SK-N-SH (cell line): ENCODE measurements around the gene ZNF580. TPM values are rescaled to one million over a fixed set of nuclear protein-coding genes. Genes with fewer than 3 reads are reported as not detected.
A peak's percentile ranks its signal among the peaks of the same experiment; 100 is the strongest.

Source experiments
- CTCF ChIA-PET: fragments of 300-600, 350-600 bp; formaldehyde crosslinking; extraction: SDS; loops from one replicate; lab custom pipeline; 2021; lab: Yijun Ruan, JAX
- POLR2A ChIA-PET: fragments of 350-600 bp; sonication (Branson Sonifier 250); formaldehyde crosslinking; extraction: SDS; loops from one replicate; lab custom pipeline; 2020; ENCODE audit warnings: antibody characterized with exemption, inconsistent platforms; lab: Yijun Ruan, JAX
- DNase-seq: peaks from one replicate; pipeline ENCODE4 v3.0.0; 2012
- H2AFZ ChIP-seq: fragments of 200-600 bp; sonication (generic); 2 replicates; pipeline ENCODE4 v1.8.1; 2016; ENCODE audit warnings: antibody characterized with exemption, mild to moderate bottlenecking, low read depth
- H3F3A ChIP-seq: fragments of 200-600 bp; sonication (generic); replicated peaks from 2 replicates; pipeline ENCODE3; 2016; ENCODE audit warnings: antibody characterized with exemption, mild to moderate bottlenecking; ENCODE audit not compliant: insufficient read depth
- H3K27ac ChIP-seq, 2 experiments: fragments of 200-500 bp in 1 of 2; fragments of 200-600 bp in 1 of 2; sonication (Bioruptor generic) in 1 of 2; sonication (generic), shearing (Covaris generic) in 1 of 2; 2 replicates each; pipeline versions ENCODE4 v1.5.1 to v1.6.1; 2014 to 2016; ENCODE audit warnings: low read depth in 2 of 2, inconsistent platforms in 1 of 2, low read length in 1 of 2, mild to moderate bottlenecking in 1 of 2, mixed read lengths in 1 of 2
- H3K27me3 ChIP-seq: fragments of 200-600 bp; sonication (generic), shearing (Covaris generic); 2 replicates; pipeline ENCODE4 v1.6.1; 2016; ENCODE audit warnings: mixed run types; ENCODE audit not compliant: insufficient read depth
- H3K36me3 ChIP-seq, 2 experiments: fragments of 200-500 bp in 1 of 2; fragments of 200-600 bp in 1 of 2; sonication (Bioruptor generic) in 1 of 2; sonication (generic) in 1 of 2; replicated peaks in 1 of 2; 2 replicates each; pipeline versions ENCODE3 to v1.5.1; 2014 to 2016; ENCODE audit warnings: low read length in 1 of 2, mild to moderate bottlenecking in 1 of 2; ENCODE audit not compliant: insufficient read depth in 2 of 2, control insufficient read depth in 1 of 2
- H3K4me1 ChIP-seq, 2 experiments: fragments of 200-500 bp in 1 of 2; fragments of 200-600 bp in 1 of 2; sonication (Bioruptor generic) in 1 of 2; sonication (generic), shearing (Covaris generic) in 1 of 2; 2 replicates each; pipeline versions ENCODE4 v1.5.1 to v1.6.1; 2014 to 2016; ENCODE audit warnings: low read depth in 1 of 2, low read length in 1 of 2, mixed run types in 1 of 2; ENCODE audit not compliant: insufficient read depth in 2 of 2, control insufficient read depth in 1 of 2
- H3K4me2 ChIP-seq: fragments of 200-600 bp; sonication (generic), shearing (Covaris generic); 2 replicates; pipeline ENCODE4 v1.6.1; 2017; ENCODE audit warnings: mixed run types
- H3K4me3 ChIP-seq, 2 experiments: fragments of 200-500 bp in 1 of 2; fragments of 200-600 bp in 1 of 2; sonication (Bioruptor generic) in 1 of 2; sonication (generic), shearing (Covaris generic) in 1 of 2; 2 replicates each; pipeline versions ENCODE4 v1.5.1 to v1.8.1; 2014 to 2016; ENCODE audit warnings: low read depth in 2 of 2, inconsistent platforms in 1 of 2, low read length in 1 of 2, mild to moderate bottlenecking in 1 of 2, mixed read lengths in 1 of 2, moderate library complexity in 1 of 2
- H3K79me2 ChIP-seq: fragments of 200-600 bp; sonication (generic); 2 replicates; pipeline ENCODE4 v1.8.1; 2017; ENCODE audit warnings: mild to moderate bottlenecking; ENCODE audit not compliant: insufficient read depth
- H3K9ac ChIP-seq: fragments of 200-600 bp; sonication (generic); 2 replicates; pipeline ENCODE4 v1.6.1; 2017; ENCODE audit warnings: mixed run types
- H3K9me2 ChIP-seq: fragments of 200-600 bp; sonication (generic); 2 replicates; pipeline ENCODE4 v1.6.1; 2017; ENCODE audit warnings: mixed run types
- H3K9me3 ChIP-seq: fragments of 200-600 bp; sonication (generic); 2 replicates; pipeline ENCODE4 v1.6.1; 2017; ENCODE audit warnings: mixed run types, mild to moderate bottlenecking, moderate library complexity
- H4K20me1 ChIP-seq: fragments of 200-600 bp; sonication (generic); 2 replicates; pipeline ENCODE4 v1.6.1; 2017; ENCODE audit warnings: mild to moderate bottlenecking, mixed run types; ENCODE audit not compliant: insufficient read depth
- EZH2phosphoT487 ChIP-seq: fragments of 200-600 bp; sonication (generic); IDR thresholded peaks from 2 replicates; pipeline ENCODE4 v1.6.1; 2017; ENCODE audit warnings: low read depth, mixed run types, mild to moderate bottlenecking, antibody characterized with exemption, moderate library complexity, borderline replicate concordance
- FOSL2 ChIP-seq: IDR thresholded peaks from 2 replicates; pipeline ENCODE4 v1.4.0; 2012; ENCODE audit warnings: low read depth, mild to moderate bottlenecking, moderate library complexity, borderline replicate concordance
- FOXJ3 ChIP-seq: sonication (generic); formaldehyde crosslinking; IDR thresholded peaks from 2 replicates; pipeline ENCODE4 v1.5.1; 2020; ENCODE audit warnings: mild to moderate bottlenecking, missing genetic modification reagents
- FOXM1 ChIP-seq: IDR thresholded peaks from 2 replicates; pipeline ENCODE4 v1.4.0; 2012; ENCODE audit warnings: low read depth, mild to moderate bottlenecking
- GABPA ChIP-seq: IDR thresholded peaks from 2 replicates; pipeline ENCODE4 v1.4.0; 2012; ENCODE audit warnings: low read depth, mild to moderate bottlenecking
- JUND ChIP-seq: IDR thresholded peaks from 2 replicates; pipeline ENCODE4 v1.4.0; 2012
- MXI1 ChIP-seq: IDR thresholded peaks from 2 replicates; pipeline ENCODE4 v1.6.1; 2012; ENCODE audit warnings: mild to moderate bottlenecking, low read depth, low read length, improper control_type of control experiment
- NRF1 ChIP-seq: IDR thresholded peaks from 2 replicates; pipeline ENCODE4 v1.6.1; 2012; ENCODE audit warnings: low read depth, mild to moderate bottlenecking, low read length
- RAD21 ChIP-seq: IDR thresholded peaks from 2 replicates; pipeline ENCODE4 v1.6.1; 2012; ENCODE audit warnings: mild to moderate bottlenecking, low read length
- RCOR1 ChIP-seq: fragments of 150-350 bp; IDR thresholded peaks from 2 replicates; pipeline ENCODE4 v1.6.1; 2017; ENCODE audit warnings: antibody characterized with exemption, low read length
- RFX5 ChIP-seq: IDR thresholded peaks from 2 replicates; pipeline ENCODE4 v1.6.1; 2012; ENCODE audit warnings: mild to moderate bottlenecking, improper control_type of control experiment, low read length
- RXRA ChIP-seq: IDR thresholded peaks from 2 replicates; pipeline ENCODE4 v1.4.0; 2012; ENCODE audit warnings: low read depth, mild to moderate bottlenecking, borderline replicate concordance
- SIN3A ChIP-seq: IDR thresholded peaks from 2 replicates; pipeline ENCODE4 v1.6.1; 2012; ENCODE audit warnings: low read depth, mild to moderate bottlenecking, low read length, moderate library complexity, borderline replicate concordance
- WGBS: methylation state at CpG from one replicate; pipeline ENCODE4 v1.1.6; 2017; ENCODE audit warnings: low lambda C conversion rate; 5-methylcytosine and 5-hydroxymethylcytosine counted together
- polyA plus RNA-seq, 3 experiments: library from polyadenylated mRNA; depleted of rRNA; stranded (reverse); fragments of >200 nt; gene quantifications; 2 replicates each; pipeline ENCODE4 v1.2.3, GENCODE V29; 2012
- TF ChIP-seq, protein P1 (sequence below): IDR thresholded peaks from 2 replicates; pipeline ENCODE4 v1.4.0; 2012; ENCODE audit warnings: low read depth, borderline replicate concordance
- TF ChIP-seq, protein P2 (sequence below): IDR thresholded peaks from 2 replicates; pipeline ENCODE4 v1.4.0; 2012; ENCODE audit warnings: low read depth
- TF ChIP-seq, protein P3 (sequence below): fragments of 150-350 bp; IDR thresholded peaks from 2 replicates; pipeline ENCODE4 v1.6.1; 2016; ENCODE audit warnings: mild to moderate bottlenecking, low read depth, low read length
- TF ChIP-seq, protein P4 (sequence below): IDR thresholded peaks from 2 replicates; pipeline ENCODE4 v1.6.1; 2012; ENCODE audit warnings: mild to moderate bottlenecking, low read depth, low read length, moderate library complexity
- TF ChIP-seq, protein P5 (sequence below): fragments of 200-600 bp; sonication (generic); IDR thresholded peaks from 2 replicates; pipeline ENCODE4 v1.6.1; 2017; ENCODE audit warnings: antibody characterized with exemption, mild to moderate bottlenecking, moderate library complexity

ZNF580 gene
- polyA plus RNA-seq, 1 of the 3 experiments (the other 2 are of a cell fraction), result 21.9 TPM

DNA sequence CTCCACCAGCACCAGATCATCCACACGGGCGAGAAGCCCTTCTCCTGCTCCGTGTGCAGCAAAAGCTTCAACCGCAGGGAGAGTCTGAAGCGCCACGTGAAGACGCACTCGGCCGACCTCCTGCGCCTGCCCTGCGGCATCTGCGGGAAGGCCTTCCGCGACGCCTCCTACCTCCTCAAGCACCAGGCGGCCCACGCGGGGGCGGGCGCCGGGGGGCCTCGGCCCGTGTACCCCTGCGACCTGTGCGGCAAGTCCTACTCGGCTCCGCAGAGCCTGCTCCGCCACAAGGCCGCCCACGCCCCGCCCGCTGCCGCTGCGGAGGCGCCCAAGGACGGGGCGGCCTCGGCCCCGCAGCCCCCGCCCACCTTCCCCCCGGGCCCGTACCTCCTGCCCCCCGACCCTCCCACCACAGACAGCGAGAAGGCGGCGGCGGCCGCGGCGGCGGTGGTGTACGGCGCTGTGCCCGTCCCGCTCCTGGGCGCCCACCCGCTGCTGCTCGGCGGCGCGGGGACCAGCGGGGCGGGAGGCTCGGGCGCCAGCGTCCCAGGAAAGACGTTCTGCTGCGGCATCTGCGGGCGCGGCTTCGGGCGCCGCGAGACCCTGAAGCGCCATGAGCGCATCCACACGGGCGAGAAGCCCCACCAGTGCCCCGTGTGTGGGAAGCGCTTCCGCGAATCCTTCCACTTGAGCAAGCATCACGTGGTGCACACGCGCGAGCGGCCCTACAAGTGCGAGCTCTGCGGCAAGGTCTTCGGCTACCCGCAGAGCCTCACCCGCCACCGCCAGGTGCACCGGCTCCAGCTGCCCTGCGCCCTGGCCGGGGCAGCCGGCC lies 25.9 kb upstream of the ZNF580 start (continued):
- TF ChIP-seq SIN3A (no peak), NRF1 (no peak), RXRA (no peak), JUND (no peak), RCOR1 (no peak)
- TF ChIP-seq, protein P1, sequence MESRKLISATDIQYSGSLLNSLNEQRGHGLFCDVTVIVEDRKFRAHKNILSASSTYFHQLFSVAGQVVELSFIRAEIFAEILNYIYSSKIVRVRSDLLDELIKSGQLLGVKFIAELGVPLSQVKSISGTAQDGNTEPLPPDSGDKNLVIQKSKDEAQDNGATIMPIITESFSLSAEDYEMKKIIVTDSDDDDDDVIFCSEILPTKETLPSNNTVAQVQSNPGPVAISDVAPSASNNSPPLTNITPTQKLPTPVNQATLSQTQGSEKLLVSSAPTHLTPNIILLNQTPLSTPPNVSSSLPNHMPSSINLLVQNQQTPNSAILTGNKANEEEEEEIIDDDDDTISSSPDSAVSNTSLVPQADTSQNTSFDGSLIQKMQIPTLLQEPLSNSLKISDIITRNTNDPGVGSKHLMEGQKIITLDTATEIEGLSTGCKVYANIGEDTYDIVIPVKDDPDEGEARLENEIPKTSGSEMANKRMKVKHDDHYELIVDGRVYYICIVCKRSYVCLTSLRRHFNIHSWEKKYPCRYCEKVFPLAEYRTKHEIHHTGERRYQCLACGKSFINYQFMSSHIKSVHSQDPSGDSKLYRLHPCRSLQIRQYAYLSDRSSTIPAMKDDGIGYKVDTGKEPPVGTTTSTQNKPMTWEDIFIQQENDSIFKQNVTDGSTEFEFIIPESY, result no peak

DNA sequence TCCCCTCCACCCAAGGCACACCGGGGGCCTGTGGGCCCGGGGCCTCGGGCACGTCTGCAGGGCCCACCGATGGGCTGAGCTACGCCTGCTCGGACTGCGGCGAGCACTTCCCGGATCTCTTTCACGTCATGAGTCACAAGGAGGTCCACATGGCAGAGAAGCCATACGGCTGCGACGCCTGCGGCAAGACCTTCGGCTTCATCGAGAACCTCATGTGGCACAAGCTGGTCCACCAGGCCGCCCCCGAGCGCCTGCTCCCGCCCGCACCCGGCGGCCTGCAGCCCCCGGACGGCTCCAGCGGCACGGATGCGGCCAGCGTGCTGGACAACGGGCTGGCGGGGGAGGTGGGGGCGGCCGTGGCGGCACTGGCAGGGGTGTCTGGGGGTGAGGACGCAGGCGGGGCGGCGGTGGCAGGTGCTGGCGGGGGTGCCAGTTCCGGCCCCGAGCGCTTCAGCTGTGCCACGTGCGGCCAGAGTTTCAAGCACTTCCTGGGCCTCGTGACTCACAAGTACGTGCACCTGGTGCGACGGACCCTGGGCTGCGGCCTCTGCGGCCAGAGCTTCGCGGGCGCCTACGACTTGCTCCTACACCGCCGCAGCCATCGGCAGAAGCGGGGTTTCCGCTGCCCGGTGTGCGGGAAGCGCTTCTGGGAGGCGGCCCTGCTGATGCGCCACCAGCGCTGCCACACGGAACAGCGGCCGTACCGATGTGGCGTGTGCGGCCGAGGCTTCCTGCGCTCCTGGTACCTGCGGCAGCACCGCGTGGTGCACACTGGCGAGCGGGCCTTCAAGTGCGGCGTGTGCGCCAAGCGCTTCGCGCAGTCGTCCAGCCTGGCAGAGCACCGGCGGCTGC lies 25.0 kb upstream of the ZNF580 start:
- Histone ChIP-seq H3K4me1 (no peaks in the 10 kb centered on the region; a peak in 1 of 4 replicates), H2AFZ (no peak overlapping the region), H3K9me2 (no peaks in the 10 kb centered on the region), H3K79me2 (peaks cover 24% of the 10 kb centered on the region; the same call in 1 of the 2 replicates), H3K36me3 (peaks cover 0 to 32% of the 10 kb centered on the region in 2 experiments), H3K4me2 (no peak overlapping the region), H3K27ac (no peak overlapping the region), H3K9me3 (no peaks in the 10 kb centered on the region), H3K27me3 (no peaks in the 10 kb centered on the region), H3F3A (peaks cover 12% of the 10 kb centered on the region), H3K4me3 (no peak overlapping the region), H4K20me1 (peaks cover 19% of the 10 kb centered on the region), H3K9ac (no peak overlapping the region)
- peak; percentile 20 for DNase-seq
- 99% methylated on average over 33 of the region's 88 CpGs for WGBS
- ChIA-PET POLR2A (no interaction called here), CTCF (interaction anchor here (1.3 to 6.7 kb wide), 2 partner anchors 16 to 17 kb away, joined by 4 to 40 read pairs; no protein-coding TSS in a partner anchor)
- no peak for TF ChIP-seq MXI1
- TF ChIP-seq, protein P2, sequence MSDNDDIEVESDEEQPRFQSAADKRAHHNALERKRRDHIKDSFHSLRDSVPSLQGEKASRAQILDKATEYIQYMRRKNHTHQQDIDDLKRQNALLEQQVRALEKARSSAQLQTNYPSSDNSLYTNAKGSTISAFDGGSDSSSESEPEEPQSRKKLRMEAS, result no peak
- no peak for TF ChIP-seq RFX5
- TF ChIP-seq RAD21, result no peak
- no peak for TF ChIP-seq RXRA
- no peak for TF ChIP-seq FOXJ3 (CRISPR knock-in tag)
- TF ChIP-seq EZH2phosphoT487, result no peak
- TF ChIP-seq GABPA, result no peak
- no peak for TF ChIP-seq SIN3A
- no peak for TF ChIP-seq RCOR1
- no peak for TF ChIP-seq FOSL2
- TF ChIP-seq FOXM1, result no peak
- TF ChIP-seq, protein P3, sequence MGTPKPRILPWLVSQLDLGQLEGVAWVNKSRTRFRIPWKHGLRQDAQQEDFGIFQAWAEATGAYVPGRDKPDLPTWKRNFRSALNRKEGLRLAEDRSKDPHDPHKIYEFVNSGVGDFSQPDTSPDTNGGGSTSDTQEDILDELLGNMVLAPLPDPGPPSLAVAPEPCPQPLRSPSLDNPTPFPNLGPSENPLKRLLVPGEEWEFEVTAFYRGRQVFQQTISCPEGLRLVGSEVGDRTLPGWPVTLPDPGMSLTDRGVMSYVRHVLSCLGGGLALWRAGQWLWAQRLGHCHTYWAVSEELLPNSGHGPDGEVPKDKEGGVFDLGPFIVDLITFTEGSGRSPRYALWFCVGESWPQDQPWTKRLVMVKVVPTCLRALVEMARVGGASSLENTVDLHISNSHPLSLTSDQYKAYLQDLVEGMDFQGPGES, result no peak
- TF ChIP-seq, protein P4, sequence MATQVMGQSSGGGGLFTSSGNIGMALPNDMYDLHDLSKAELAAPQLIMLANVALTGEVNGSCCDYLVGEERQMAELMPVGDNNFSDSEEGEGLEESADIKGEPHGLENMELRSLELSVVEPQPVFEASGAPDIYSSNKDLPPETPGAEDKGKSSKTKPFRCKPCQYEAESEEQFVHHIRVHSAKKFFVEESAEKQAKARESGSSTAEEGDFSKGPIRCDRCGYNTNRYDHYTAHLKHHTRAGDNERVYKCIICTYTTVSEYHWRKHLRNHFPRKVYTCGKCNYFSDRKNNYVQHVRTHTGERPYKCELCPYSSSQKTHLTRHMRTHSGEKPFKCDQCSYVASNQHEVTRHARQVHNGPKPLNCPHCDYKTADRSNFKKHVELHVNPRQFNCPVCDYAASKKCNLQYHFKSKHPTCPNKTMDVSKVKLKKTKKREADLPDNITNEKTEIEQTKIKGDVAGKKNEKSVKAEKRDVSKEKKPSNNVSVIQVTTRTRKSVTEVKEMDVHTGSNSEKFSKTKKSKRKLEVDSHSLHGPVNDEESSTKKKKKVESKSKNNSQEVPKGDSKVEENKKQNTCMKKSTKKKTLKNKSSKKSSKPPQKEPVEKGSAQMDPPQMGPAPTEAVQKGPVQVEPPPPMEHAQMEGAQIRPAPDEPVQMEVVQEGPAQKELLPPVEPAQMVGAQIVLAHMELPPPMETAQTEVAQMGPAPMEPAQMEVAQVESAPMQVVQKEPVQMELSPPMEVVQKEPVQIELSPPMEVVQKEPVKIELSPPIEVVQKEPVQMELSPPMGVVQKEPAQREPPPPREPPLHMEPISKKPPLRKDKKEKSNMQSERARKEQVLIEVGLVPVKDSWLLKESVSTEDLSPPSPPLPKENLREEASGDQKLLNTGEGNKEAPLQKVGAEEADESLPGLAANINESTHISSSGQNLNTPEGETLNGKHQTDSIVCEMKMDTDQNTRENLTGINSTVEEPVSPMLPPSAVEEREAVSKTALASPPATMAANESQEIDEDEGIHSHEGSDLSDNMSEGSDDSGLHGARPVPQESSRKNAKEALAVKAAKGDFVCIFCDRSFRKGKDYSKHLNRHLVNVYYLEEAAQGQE, result no peak
- no peak for TF ChIP-seq NRF1
- TF ChIP-seq, protein P5, sequence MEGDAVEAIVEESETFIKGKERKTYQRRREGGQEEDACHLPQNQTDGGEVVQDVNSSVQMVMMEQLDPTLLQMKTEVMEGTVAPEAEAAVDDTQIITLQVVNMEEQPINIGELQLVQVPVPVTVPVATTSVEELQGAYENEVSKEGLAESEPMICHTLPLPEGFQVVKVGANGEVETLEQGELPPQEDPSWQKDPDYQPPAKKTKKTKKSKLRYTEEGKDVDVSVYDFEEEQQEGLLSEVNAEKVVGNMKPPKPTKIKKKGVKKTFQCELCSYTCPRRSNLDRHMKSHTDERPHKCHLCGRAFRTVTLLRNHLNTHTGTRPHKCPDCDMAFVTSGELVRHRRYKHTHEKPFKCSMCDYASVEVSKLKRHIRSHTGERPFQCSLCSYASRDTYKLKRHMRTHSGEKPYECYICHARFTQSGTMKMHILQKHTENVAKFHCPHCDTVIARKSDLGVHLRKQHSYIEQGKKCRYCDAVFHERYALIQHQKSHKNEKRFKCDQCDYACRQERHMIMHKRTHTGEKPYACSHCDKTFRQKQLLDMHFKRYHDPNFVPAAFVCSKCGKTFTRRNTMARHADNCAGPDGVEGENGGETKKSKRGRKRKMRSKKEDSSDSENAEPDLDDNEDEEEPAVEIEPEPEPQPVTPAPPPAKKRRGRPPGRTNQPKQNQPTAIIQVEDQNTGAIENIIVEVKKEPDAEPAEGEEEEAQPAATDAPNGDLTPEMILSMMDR, result no peak
